GM21447 (cell line): Measurements from ENCODE around the gene HOXD12.

Source experiments
- ATAC-seq: cut with Tn5 transposase; IDR thresholded peaks from one replicate; pipeline ENCODE4 v1.9.1; 2021; ENCODE audit not compliant: unreplicated experiment

HOXD12 gene

GRCh38 chr2:176080540-176081375, 18.8 kb upstream of the HOXD12 start:
- no peak for ATAC-seq

DNA sequence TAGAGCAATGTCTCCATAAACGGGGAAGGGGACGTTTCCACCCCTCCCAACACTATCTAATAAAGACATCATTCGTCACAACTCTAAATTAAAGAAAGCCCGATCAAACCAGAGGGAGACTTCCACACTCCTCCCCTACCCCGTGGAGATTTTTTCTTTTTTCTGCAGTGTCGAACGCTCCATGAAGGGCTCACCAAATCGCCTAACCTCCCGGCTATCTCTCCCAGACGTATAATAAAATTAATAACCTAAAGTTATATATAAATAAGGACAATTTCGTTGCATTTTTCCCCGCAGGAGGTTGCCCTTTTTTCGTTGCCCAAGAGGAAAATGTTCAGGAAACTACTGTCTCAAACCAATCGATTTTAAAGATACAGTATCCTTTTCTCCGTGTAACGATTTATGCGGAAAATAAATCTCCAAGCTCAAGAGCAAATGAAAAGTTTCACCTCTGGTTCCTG, 18.2 kb upstream of the HOXD12 start:
- no peak for ATAC-seq

DNA sequence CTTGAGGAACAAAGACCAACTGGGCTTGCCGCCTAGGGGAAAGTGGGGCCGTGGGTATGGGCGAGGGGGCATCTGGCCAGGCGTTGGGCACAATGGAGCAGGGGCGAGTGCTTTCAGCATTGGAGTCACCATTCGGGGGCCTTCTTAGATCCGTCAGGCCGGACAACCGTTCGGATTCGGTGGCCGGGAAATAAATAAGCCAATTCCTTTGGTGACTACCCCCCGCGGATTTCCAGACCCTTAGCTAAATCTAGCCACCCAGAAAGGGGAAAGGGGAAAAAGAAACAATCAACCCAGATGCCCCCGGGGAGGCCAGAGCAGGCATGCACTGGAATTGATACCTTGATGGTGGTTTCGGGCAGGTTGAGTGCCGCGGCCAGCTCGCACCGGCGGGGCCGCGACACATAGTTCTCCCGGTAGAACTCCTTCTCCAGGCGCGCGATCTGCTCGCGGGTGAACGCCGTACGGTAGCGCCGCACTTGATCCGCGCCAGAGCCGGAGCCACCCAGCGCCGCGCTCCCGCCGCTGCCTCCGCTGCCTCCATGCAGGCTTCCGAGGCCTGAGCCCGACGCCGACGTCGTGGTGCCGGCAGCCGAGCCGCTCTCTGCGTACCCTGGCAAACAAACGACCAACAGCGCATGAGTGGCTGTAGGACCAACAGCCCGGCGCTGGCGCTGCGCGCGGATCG, 17.6 kb upstream of the HOXD12 start:
- no peak for ATAC-seq

DNA sequence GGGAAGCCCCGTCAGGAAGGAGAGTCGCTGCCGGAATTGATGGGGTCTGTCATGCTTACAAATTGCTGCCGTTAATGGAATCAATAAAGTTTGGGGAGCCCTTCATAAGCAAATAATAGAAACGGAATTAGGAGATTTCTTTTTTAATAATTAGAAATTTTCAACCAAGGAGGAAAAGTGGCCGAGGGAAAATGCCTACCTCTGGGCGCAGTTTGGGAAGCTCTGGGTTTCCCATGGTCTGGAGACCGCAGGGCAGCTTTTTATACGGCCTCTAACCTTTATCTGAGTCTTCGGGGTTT, 17.1 kb upstream of the HOXD12 start:
- ATAC-seq = no peak

DNA sequence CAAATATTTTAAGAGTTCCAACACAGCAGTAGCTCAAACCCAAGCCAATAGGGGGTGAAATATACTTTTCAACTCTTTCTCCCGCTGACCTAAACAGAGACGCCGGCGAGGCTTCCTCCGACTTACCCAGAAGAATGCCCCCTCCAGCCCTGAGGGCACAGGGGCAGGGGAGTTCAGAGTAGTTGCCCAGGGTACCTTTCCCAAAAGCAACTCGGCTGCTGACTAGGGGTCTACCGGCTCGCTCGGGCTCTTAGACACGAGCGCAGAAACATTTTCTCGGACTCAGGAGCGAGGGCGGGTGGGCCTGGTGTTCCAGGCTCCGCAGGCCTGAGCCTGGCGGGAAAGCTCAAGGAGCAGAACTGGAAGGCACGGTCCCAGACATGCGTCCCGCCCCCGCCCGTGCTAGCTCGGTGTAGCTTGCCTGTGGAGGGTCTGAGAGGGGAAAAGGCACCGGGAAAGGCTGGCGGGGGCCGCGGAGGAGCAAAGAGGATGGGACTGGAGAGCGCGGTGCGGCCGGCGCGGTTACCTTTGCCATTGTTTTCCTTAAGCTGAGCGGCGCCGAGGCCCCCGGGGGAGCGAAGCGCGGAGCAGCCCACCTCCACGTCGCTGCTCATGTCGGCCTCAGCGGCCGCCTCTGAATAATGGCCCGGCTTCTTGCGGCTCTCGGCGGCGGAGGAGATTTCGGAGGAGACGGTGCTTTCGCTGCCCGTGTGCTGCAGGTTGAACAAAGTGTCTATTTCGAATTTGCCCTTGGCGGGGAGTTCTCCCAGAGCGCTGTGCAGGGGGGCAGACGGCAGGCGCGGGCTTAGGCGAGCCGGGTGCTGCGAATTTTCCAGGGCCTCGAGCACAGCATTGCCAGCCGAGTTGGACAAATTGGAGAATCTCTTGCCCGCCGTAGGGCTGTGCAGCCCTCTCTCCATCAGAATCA, 16.5 kb upstream of the HOXD12 start:
- ATAC-seq = no peak

- no peak for ATAC-seq
These were observed 15.8 kb upstream of the HOXD12 start, which contains the start of gene EVX2 for GRCh38 chr2:176083796-176084261. Gene EVX2, minus strand, starts transcription at chr2:176083962. Its CDS starts 186 bp downstream, at chr2:176083776.

GRCh38 chr2:176084611-176085119, 14.9 kb upstream of the HOXD12 start:
- ATAC-seq = no peak

- no peak for ATAC-seq
These were observed 14.3 kb upstream of the HOXD12 start for GRCh38 chr2:176085120-176085788.

GRCh38 chr2:176085861-176086771, 13.5 kb upstream of the HOXD12 start:
- ATAC-seq = no peak

- no peak for ATAC-seq
These were observed 12.1 kb upstream of the HOXD12 start for GRCh38 chr2:176087330-176088047.

- no peak for ATAC-seq
These were observed 11.3 kb upstream of the HOXD12 start for GRCh38 chr2:176088048-176088936.

GRCh38 chr2:176088937-176089842, 10.4 kb upstream of the HOXD12 start:
- ATAC-seq = no peak

- no peak for ATAC-seq
These were observed 9.7 kb upstream of the HOXD12 start for GRCh38 chr2:176089843-176090395.

DNA sequence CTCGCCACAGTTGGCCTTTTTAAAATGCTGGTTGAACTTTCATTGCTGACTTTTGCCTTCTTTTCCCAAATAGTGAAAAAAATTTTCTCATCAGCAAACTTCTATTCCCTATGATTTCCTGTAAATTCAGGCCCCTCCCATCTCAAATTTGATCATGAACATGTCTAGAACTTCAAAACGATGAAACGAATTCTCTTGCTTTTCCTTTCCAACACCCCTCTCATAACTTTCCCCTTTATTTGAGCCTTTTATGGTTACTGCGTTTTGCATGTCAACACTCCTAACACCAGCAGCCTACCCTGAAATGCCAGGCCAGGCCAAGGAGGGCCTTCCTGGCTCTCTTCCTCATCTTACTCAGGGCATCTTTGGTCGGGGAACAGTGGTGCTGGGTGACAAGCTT, 8.7 kb upstream of the HOXD12 start:
- ATAC-seq = no peak

- ATAC-seq = no peak
These were observed 8.0 kb upstream of the HOXD12 start for GRCh38 chr2:176091329-176092258.
